DND-41 (cell line): ENCODE results near the gene STX19.

Source experiments
- ATAC-seq: fragments of 200-7000 bp; cut with Tn5 transposase; 3 replicates; pipeline ENCODE4 v1.9.1; 2021; ENCODE audit warnings: low read depth; ENCODE audit not compliant: insufficient read depth
- DNase-seq: peaks from one replicate; pipeline ENCODE4 v3.0.0-alpha.2; 2020
- H2AFZ ChIP-seq: 2 replicates; pipeline ENCODE4 v1.6.0; 2012; ENCODE audit warnings: low read depth, low read length
- H3K27ac ChIP-seq: 2 replicates; pipeline ENCODE4 v1.5.1; 2012; ENCODE audit warnings: low read length, inconsistent platforms
- H3K27me3 ChIP-seq: fragments of 200-600 bp; sonication (generic); 2 replicates; pipeline ENCODE4 v1.6.0; 2012; ENCODE audit warnings: low read length, mild to moderate bottlenecking, inconsistent platforms; ENCODE audit not compliant: insufficient read depth, poor library complexity
- H3K36me3 ChIP-seq: 2 replicates; pipeline ENCODE4 v1.5.1; 2012; ENCODE audit warnings: low read length, inconsistent platforms; ENCODE audit not compliant: insufficient read depth
- H3K4me1 ChIP-seq: 2 replicates; pipeline ENCODE4 v1.5.1; 2012; ENCODE audit warnings: mild to moderate bottlenecking, low read length; ENCODE audit not compliant: insufficient read depth
- H3K4me2 ChIP-seq: 2 replicates; pipeline ENCODE4 v1.6.0; 2012; ENCODE audit warnings: mild to moderate bottlenecking, moderate library complexity, low read length, inconsistent platforms; ENCODE audit not compliant: insufficient read depth
- H3K4me3 ChIP-seq, 2 experiments: fragments of 200-600 bp in 1 of 2; shearing (Covaris generic) in 1 of 2; 2 replicates each; pipeline ENCODE4 v1.5.1; 2012 to 2016; ENCODE audit warnings: inconsistent platforms in 2 of 2, low read length in 2 of 2, mild to moderate bottlenecking in 2 of 2, low read depth in 1 of 2, moderate library complexity in 1 of 2
- H3K79me2 ChIP-seq: 2 replicates; pipeline ENCODE4 v1.6.0; 2012; ENCODE audit warnings: low read length, inconsistent platforms; ENCODE audit not compliant: insufficient read depth
- H3K9ac ChIP-seq: 2 replicates; pipeline ENCODE4 v1.6.0; 2012; ENCODE audit warnings: low read depth, mild to moderate bottlenecking, inconsistent platforms, low read length, moderate library complexity
- H3K9me3 ChIP-seq: 2 replicates; pipeline ENCODE4 v1.5.1; 2012; ENCODE audit warnings: low read length, moderate library complexity, mild to moderate bottlenecking, inconsistent platforms; ENCODE audit not compliant: insufficient read depth, severe bottlenecking
- H4K20me1 ChIP-seq: 2 replicates; pipeline ENCODE4 v1.6.0; 2012; ENCODE audit warnings: low read length; ENCODE audit not compliant: insufficient read depth
- CTCF ChIP-seq: IDR thresholded peaks from 2 replicates; pipeline ENCODE4 v1.5.1; 2012; ENCODE audit warnings: borderline replicate concordance, low read length, moderate library complexity, mild to moderate bottlenecking; ENCODE audit not compliant: poor library complexity, severe bottlenecking; ENCODE audit errors: extremely low read depth
- EZH2 ChIP-seq: IDR thresholded peaks from 3 replicates; pipeline ENCODE4 v1.6.1; 2012; ENCODE audit warnings: borderline replicate concordance, low read depth, mild to moderate bottlenecking, moderate library complexity, low read length, inconsistent platforms; ENCODE audit not compliant: severe bottlenecking

The STX19 gene

GRCh38 chr3:94070341-94070911 is 42.0 kb upstream of the STX19 start:
- Histone ChIP-seq H3K9me3 (peaks cover 4% of the 10 kb centered on the region), H3K9ac (no peak overlapping the region), H3K4me3 (no peak overlapping the region), H3K4me1 (peaks cover 23% of the 10 kb centered on the region), H4K20me1 (peaks cover 12% of the 10 kb centered on the region; the same call in 1 of the 2 replicates), H3K79me2 (peaks cover 57% of the 10 kb centered on the region), H3K27ac (no peak overlapping the region), H2AFZ (no peak overlapping the region), H3K27me3 (no peaks in the 10 kb centered on the region), H3K4me2 (no peak overlapping the region), H3K36me3 (peaks cover 39% of the 10 kb centered on the region)
- TF ChIP-seq CTCF (no peak), EZH2 (no peak)
- ATAC-seq, result no peak
- no peak for DNase-seq

GRCh38 chr3:94069194-94069813 is 40.9 kb upstream of the STX19 start:
- peaks cover 39% of the 10 kb centered on the region for H3K36me3 ChIP-seq
- H3K4me1 ChIP-seq, result peaks cover 34% of the 10 kb centered on the region
- H3K4me3 ChIP-seq, result no peak overlapping the region
- TF ChIP-seq EZH2 (no peak), CTCF (peak; percentile 67)
- peaks cover 4% of the 10 kb centered on the region for H3K9me3 ChIP-seq
- no peak overlapping the region for H2AFZ ChIP-seq
- peaks cover 65% of the 10 kb centered on the region for H3K79me2 ChIP-seq
- DNase-seq (no peak), ATAC-seq (no peak)
- no peaks in the 10 kb centered on the region for H3K27me3 ChIP-seq
- H3K9ac ChIP-seq, result no peak overlapping the region
- no peak overlapping the region for H3K4me2 ChIP-seq
- no peak overlapping the region for H3K27ac ChIP-seq
- H4K20me1 ChIP-seq, result peaks cover 12% of the 10 kb centered on the region; the same call in 1 of the 2 replicates

- no peak overlapping the region for H3K4me3 ChIP-seq
- no peak overlapping the region for H2AFZ ChIP-seq
- peaks cover 7% of the 10 kb centered on the region; the same call in 1 of the 2 replicates for H4K20me1 ChIP-seq
- peak overlapping the region; percentile 4; the same call in 1 of the 2 replicates for H3K4me2 ChIP-seq
- H3K4me1 ChIP-seq, result peaks cover 38% of the 10 kb centered on the region
- peaks cover 4% of the 10 kb centered on the region for H3K9me3 ChIP-seq
- peaks cover 80% of the 10 kb centered on the region for H3K79me2 ChIP-seq
- no peak overlapping the region for H3K9ac ChIP-seq
- TF ChIP-seq EZH2 (no peak), CTCF (no peak)
- H3K27me3 ChIP-seq, result no peaks in the 10 kb centered on the region
- ATAC-seq, result no peak
- H3K27ac ChIP-seq, result no peak overlapping the region
- no peak for DNase-seq
- peaks cover 28% of the 10 kb centered on the region for H3K36me3 ChIP-seq
Observed at GRCh38 chr3:94066506-94067500, 38.4 kb upstream of the STX19 start.
